ENCODE results near the gene MT4. TPM values are rescaled to one million over a fixed set of nuclear protein-coding genes. Genes with fewer than 3 reads are reported as not detected.

The MT4 gene
- total RNA-seq (2022; extraction: Qiagen RNA extraction; ENCODE audit: low read depth) = not detected in 5 replicates

GRCh38 chr16:56564793-56565477 lies at the start of gene MT4:
Gene MT4, plus strand, starts transcription at chr16:56565073. Its CDS starts 56 bp downstream, at chr16:56565129.

DNA sequence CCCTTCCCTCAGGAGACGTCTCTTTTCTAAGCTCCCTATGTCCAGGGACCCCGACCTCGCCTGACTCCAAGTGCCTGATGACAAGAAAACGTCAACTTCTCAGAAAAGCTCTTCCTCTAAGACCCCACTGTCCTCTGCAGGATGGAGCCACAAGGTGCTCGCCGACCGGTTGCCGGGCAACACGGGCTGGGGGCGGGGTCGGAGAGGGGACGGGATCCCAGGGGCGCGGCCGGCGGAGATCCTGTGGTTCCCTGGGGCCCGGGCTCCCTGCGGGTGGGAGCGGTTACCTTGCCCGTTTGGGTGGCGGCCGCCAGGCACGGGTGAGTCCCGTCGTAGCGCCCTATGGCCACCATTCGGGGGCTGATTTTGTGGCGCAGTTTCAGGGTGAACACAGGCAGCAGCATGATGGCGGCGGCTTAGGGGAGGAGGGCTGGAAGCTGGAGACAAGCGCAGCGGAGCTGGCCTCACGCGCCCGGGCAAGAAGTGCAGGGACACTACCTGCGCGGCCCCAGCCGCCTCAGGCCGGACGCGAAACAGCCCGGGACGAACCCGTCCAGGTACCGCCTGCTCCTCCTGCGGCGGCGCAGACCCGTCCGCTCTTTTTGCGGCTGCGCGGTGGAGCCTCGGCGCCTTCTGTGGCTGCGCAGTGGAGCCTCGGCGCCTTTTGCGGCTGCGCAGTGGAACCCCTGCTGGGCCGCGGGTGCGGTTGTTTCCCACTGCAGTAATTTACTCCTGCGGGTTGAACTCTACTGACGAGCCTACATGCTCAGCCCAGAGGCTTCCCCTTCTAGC lies 45.2 kb upstream of the MT4 start, which contains the start of gene BBS2:
Gene BBS2 (minus strand): TSS at position 566 of the 792 bp plus-strand sequence. CDS start 162 bp downstream, at position 404.

DNA sequence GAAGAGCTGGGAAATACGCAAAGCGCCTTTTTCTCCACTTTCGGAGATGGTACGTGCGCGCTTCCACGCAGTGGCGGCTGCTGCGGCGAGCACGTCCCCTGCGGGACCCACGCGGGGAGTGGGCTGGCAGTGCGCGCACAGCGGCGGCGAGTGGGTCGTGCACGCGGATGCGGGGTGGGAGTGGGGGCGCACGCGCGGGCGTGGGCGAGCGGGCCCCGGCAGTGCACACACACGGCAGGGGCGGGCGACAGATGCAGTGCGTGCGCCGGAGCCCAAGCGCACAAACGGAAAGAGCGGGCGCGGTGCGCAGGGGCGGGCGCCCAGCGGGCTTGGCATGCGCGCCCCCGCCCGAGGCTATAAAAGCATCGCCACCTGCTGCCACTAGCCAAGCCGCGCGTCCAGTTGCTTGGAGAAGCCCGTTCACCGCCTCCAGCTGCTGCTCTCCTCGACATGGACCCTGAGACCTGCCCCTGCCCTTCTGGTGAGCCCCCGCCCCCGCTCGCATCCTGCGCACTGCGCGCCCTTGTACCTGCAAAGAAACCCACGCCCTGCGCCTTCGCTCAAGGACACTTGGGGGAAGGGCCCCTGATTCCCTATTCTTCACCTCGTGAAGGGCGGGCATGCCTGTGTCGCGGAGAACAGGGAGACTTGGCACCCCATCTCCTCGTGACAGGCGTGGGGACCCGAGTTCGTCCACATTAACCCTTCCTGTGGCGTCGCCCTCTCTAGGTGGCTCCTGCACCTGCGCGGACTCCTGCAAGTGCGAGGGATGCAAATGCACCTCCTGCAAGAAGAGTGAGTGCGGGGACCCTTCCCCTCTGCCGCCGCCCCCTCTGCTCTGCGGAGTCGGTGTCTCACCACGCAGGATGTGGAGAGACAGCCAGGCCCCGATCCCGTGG lies 24.5 kb downstream of the MT4 start, which contains the start of gene MT3:
Gene MT3 (plus strand): TSS at position 388 of the 899 bp plus-strand sequence. CDS start 63 bp downstream, at position 451.

DNA sequence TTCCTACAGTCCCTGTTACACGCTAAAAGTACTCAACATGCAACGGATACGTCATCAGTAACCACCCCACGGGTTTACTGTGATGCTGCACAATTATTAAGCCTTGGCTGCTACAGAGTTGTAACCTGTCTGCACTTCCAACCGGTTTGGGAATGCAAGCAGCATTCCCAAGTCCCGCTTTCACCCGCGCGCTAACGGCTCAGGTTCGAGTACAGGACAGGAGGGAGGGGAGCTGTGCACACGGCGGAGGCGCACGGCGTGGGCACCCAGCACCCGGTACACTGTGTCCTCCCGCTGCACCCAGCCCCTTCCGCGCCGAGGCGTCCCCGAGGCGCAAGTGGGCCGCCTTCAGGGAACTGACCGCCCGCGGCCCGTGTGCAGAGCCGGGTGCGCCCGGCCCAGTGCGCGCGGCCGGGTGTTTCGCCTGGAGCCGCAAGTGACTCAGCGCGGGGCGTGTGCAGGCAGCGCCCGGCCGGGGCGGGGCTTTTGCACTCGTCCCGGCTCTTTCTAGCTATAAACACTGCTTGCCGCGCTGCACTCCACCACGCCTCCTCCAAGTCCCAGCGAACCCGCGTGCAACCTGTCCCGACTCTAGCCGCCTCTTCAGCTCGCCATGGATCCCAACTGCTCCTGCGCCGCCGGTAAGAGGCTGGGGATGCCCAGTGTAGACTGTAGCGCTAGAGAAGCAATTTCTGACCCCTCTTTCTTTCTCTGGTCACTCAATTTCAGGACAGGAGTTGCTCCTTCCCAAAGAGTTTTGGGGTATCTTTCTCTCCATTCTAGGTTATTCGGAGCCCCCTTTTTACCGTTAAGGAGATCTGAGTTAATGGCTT lies 43.4 kb downstream of the MT4 start, which contains the start of gene MT2A:
Gene MT2A (plus strand): TSS at position 542 of the 833 bp plus-strand sequence. CDS start 72 bp downstream, at position 614.

Other genes with a start within 250 kb of the MT4 start
- gene AMFR, start 139.5 kb upstream of the MT4 start, total RNA-seq (2022; extraction: Qiagen RNA extraction; ENCODE audit: low read depth) = 56.8 to 70.3 TPM (median 63.5 TPM) in 5 replicates
- 96.5 to 120 TPM (median 112 TPM) in 5 replicates for gene NUDT21, start 113.7 kb upstream of the MT4 start, total RNA-seq (2022; extraction: Qiagen RNA extraction; ENCODE audit: low read depth)
- 68.7 to 103 TPM (median 78.3 TPM) in 5 replicates for gene OGFOD1, start 113.5 kb upstream of the MT4 start, total RNA-seq (2022; extraction: Qiagen RNA extraction; ENCODE audit: low read depth)
- 17.8 to 26.2 TPM (median 24.4 TPM) in 5 replicates for gene BBS2, start 45.0 kb upstream of the MT4 start, total RNA-seq (2022; extraction: Qiagen RNA extraction; ENCODE audit: low read depth)
- gene MT3, start 24.5 kb downstream of the MT4 start, total RNA-seq (2022; extraction: Qiagen RNA extraction; ENCODE audit: low read depth) = 0.64 to 0.68 TPM in 2 of 5 replicates, not detected in the others
- gene MT2A, start 43.5 kb downstream of the MT4 start, total RNA-seq (2022; extraction: Qiagen RNA extraction; ENCODE audit: low read depth) = 867 to 1,542 TPM (median 1,146 TPM) in 5 replicates
- 0.34 TPM in 1 of 5 replicates, not detected in the others for gene MT1E, start 60.7 kb downstream of the MT4 start, total RNA-seq (2022; extraction: Qiagen RNA extraction; ENCODE audit: low read depth)
- gene MT1M, start 67.6 kb downstream of the MT4 start, total RNA-seq (2022; extraction: Qiagen RNA extraction; ENCODE audit: low read depth) = not detected in 5 replicates
- 16.3 to 25.0 TPM (median 19.6 TPM) in 5 replicates for gene MT1A, start 73.6 kb downstream of the MT4 start, total RNA-seq (2022; extraction: Qiagen RNA extraction; ENCODE audit: low read depth)
- not detected in 5 replicates for gene MT1B, start 86.8 kb downstream of the MT4 start, total RNA-seq (2022; extraction: Qiagen RNA extraction; ENCODE audit: low read depth)
- 10.7 to 22.0 TPM (median 14.6 TPM) in 5 replicates for gene MT1F, start 92.9 kb downstream of the MT4 start, total RNA-seq (2022; extraction: Qiagen RNA extraction; ENCODE audit: low read depth)
- gene MT1G, start 103.0 kb downstream of the MT4 start, total RNA-seq (2022; extraction: Qiagen RNA extraction; ENCODE audit: low read depth) = not detected in 5 replicates
- not detected in 5 replicates for gene MT1H, start 104.7 kb downstream of the MT4 start, total RNA-seq (2022; extraction: Qiagen RNA extraction; ENCODE audit: low read depth)
- gene MT1X, start 117.4 kb downstream of the MT4 start, total RNA-seq (2022; extraction: Qiagen RNA extraction; ENCODE audit: low read depth) = 269 to 464 TPM (median 369 TPM) in 5 replicates
- 85.7 to 112 TPM (median 105 TPM) in 5 replicates for gene NUP93, start 165.1 kb downstream of the MT4 start, total RNA-seq (2022; extraction: Qiagen RNA extraction; ENCODE audit: low read depth)